Peyer's patch (tissue), 4 donors: ENCODE results near the gene NEK5.
A peak's percentile ranks its signal among the peaks of the same experiment; 100 is the strongest.

ENCODE experiments used
- CTCF ChIP-seq, 6 experiments: fragments of 450-650 bp in 4 of 6; fragments of 200-600 bp in 2 of 6; sonication (generic) in 1 of 6; IDR thresholded peaks; one replicate each; pipeline ENCODE4 v1.5.1; 2017 to 2019; ENCODE audit warnings: antibody characterized with exemption in 6 of 6, mild to moderate bottlenecking in 3 of 6, moderate library complexity in 1 of 6
- POLR2A ChIP-seq, 2 donors: fragments of 450-650 bp; IDR thresholded peaks; one replicate each; pipeline ENCODE4 v1.5.1; 2017; ENCODE audit warnings: antibody characterized with exemption in 2 of 2, mild to moderate bottlenecking in 2 of 2, moderate library complexity in 2 of 2

DNA sequence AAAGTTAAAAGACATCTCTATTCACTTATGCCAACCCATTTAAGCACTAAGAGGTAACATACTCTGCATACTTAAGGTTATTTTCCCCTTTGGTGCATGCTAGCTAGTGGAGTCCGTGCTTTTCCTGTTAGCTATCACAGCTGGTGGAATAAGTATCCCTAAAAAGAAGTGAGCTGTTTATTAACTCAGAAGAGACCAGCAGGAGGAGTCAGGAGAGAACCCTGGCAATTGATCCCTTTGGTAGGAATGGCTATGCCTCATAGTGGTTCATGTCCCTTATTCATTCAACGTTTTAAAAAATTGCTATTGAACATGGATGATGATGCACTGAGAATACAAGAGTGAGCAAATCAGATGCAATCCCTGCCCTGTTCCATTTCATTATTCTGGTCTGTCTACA is 12.4 kb upstream of the NEK5 start:
- peak in 3 of 6 experiments; percentile 11 to 35 (median 16) for TF ChIP-seq CTCF (IDR thresholded peaks at IDR 0.05)
- TF ChIP-seq POLR2A (IDR thresholded peaks at IDR 0.05) = no peak
